Caco-2 (cell line): ENCODE results near the gene MRPL43. TPM values are rescaled to one million over a fixed set of nuclear protein-coding genes. Genes with fewer than 3 reads are reported as not detected.

Experiments used
- BruUV-seq: library from RNA; stranded (reverse); fragments of 400-500 nt; replicated peaks from 2 replicates; lab custom pipeline; 2021; lab: Mats Ljungman, UMichigan
- CTCF ChIA-PET: fragments of 300-600 bp; sonication (Branson Sonifier 250); formaldehyde crosslinking; loops from one replicate; lab custom pipeline; 2022; ENCODE audit warnings: antibody characterized with exemption; lab: Charles Lee
- POLR2A ChIA-PET: fragments of 300-600 bp; sonication (Branson Sonifier 250); formaldehyde crosslinking; loops from one replicate; lab custom pipeline; 2022; ENCODE audit warnings: antibody characterized with exemption; lab: Charles Lee
- DNase-seq, 2 experiments: peaks; one replicate each; pipeline versions ENCODE4 v3.0.0 to v3.0.0-alpha.2; 2020 to 2022
- H3K27me3 ChIP-seq: replicated peaks from 2 replicates; pipeline ENCODE4 v1.6.0; 2011; ENCODE audit warnings: low read length; ENCODE audit not compliant: control insufficient read depth, insufficient read depth
- H3K36me3 ChIP-seq: 2 replicates; pipeline ENCODE4 v1.5.1; 2011; ENCODE audit warnings: low read length; ENCODE audit not compliant: control insufficient read depth, insufficient read depth
- H3K4me1 ChIP-seq: fragments of 250-450 bp; sonication (Bioruptor Pico); 2 replicates; pipeline ENCODE4 v1.5.1; 2020; ENCODE audit warnings: mild to moderate bottlenecking
- H3K4me3 ChIP-seq: 2 replicates; pipeline ENCODE4 v1.5.1; 2011; ENCODE audit warnings: low read depth, mild to moderate bottlenecking, control low read depth, low read length
- H3K9me3 ChIP-seq: fragments of 250-450 bp; sonication (Bioruptor Pico); 2 replicates; pipeline ENCODE4 v1.5.1; 2020; ENCODE audit warnings: mild to moderate bottlenecking, moderate library complexity
- H3K27ac Mint-ChIP-seq: one replicate; pipeline ENCODE4 v1.8.0; 2022; ENCODE audit warnings: mixed read lengths; ENCODE audit not compliant: unreplicated experiment
- H3K27me3 Mint-ChIP-seq: one replicate; pipeline ENCODE4 v1.8.0; 2022; ENCODE audit warnings: mixed read lengths; ENCODE audit not compliant: insufficient read depth, unreplicated experiment
- H3K36me3 Mint-ChIP-seq: one replicate; pipeline ENCODE4 v1.8.0; 2022; ENCODE audit warnings: mild to moderate bottlenecking, mixed read lengths; ENCODE audit not compliant: insufficient read depth, unreplicated experiment
- H3K4me1 Mint-ChIP-seq: one replicate; pipeline ENCODE4 v1.8.0; 2022; ENCODE audit warnings: low read depth, mixed read lengths; ENCODE audit not compliant: unreplicated experiment
- H3K4me3 Mint-ChIP-seq: one replicate; pipeline ENCODE4 v1.8.0; 2022; ENCODE audit warnings: mild to moderate bottlenecking, moderate library complexity, mixed read lengths; ENCODE audit not compliant: unreplicated experiment
- H3K9me3 Mint-ChIP-seq: one replicate; pipeline ENCODE4 v1.8.0; 2022; ENCODE audit warnings: mixed read lengths; ENCODE audit not compliant: unreplicated experiment
- CTCF ChIP-seq, 2 experiments: fragments of 200-600 bp in 1 of 2; IDR thresholded peaks; 1 replicate in 1 of 2; 2 replicates in 1 of 2; pipeline versions ENCODE4 v1.5.1 to v1.8.0; 2011 to 2022; ENCODE audit warnings: antibody characterized with exemption in 1 of 2, control low read depth in 1 of 2, inconsistent platforms in 1 of 2, low read depth in 1 of 2, low read length in 1 of 2, mild to moderate bottlenecking in 1 of 2, moderate library complexity in 1 of 2; ENCODE audit not compliant: insufficient read depth in 1 of 2, severe bottlenecking in 1 of 2, unreplicated experiment in 1 of 2
- intact Hi-C: fragments of 100-400 bp; cut with micrococcal nuclease; formaldehyde crosslinking; loops from one replicate; pipeline ENCODE4 v1.10.0; 2022; ENCODE audit not compliant: unreplicated experiment
- total RNA-seq: library from RNA; stranded (reverse); gene quantifications from 2 replicates; pipeline ENCODE4 v1.2.3, GENCODE V29; 2022

The MRPL43 gene
- total RNA-seq, 1 experiment from 2014 or later = 82.1 TPM

GRCh38 chr10:101015582-101015973, 28.3 kb upstream of the MRPL43 start:
- Mint-ChIP-seq H3K27ac (no peak overlapping the region), H3K4me1 (peaks cover 20% of the 10 kb centered on the region), H3K36me3 (no peaks in the 10 kb centered on the region), H3K4me3 (no peak overlapping the region), H3K27me3 (no peaks in the 10 kb centered on the region), H3K9me3 (no peaks in the 10 kb centered on the region)
- H3K36me3 ChIP-seq = no peaks in the 10 kb centered on the region
- no peak overlapping the region for H3K4me3 ChIP-seq
- H3K4me1 ChIP-seq = peaks cover 11% of the 10 kb centered on the region; the same call in 1 of the 2 replicates
- BruUV-seq = no TSS peak
- no peaks in the 10 kb centered on the region for H3K9me3 ChIP-seq
- no peaks in the 10 kb centered on the region for H3K27me3 ChIP-seq
- TF ChIP-seq CTCF (IDR thresholded peaks at IDR 0.05; ENCODE audit: insufficient read depth in 1 of 2, low read depth in 1 of 2, low read length in 1 of 2, severe bottlenecking in 1 of 2, unreplicated experiment in 1 of 2) = no peak
- DNase-seq = no peak
- intact Hi-C loops = no loop called here
- ChIA-PET POLR2A (no interaction called here), CTCF (interaction anchor here (0.6 to 2.5 kb wide), 5 partner anchors 12 to 163 kb away, joined by 4 to 58 read pairs (median 7); partner anchors contain the start of genes LZTS2, PDZD7 and SFXN3)

DNA sequence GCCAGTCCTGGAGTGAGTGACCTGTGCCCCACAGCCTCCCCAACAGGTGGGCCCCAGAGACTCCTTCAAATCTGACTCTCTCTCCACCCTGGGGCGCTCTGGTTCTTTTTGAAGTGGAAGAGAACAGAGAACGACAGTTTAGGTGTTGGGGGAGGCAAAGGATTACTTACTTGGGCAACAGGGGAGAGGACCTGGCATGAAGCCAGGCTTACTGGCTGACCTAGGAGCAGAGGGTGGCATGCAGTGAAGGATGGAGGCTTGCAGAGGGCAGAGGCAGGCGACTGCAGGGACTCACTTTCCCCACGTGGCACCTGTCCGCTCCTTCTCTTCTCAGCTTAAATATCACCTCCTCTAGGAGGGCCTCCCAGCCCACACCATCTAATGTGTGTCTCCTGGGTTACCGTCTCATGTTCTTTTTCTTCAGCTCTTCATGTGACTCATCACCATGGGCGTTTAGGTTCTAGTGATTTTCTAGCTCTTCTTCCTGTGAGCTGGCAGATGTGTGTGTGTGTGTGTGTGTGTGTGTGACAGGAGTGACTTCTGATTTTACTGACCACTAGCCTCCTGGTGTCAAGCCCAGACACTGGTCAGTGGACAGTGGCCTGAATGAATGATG, 27.8 kb upstream of the MRPL43 start:
- no TSS peak for BruUV-seq
- Mint-ChIP-seq H3K27me3 (no peaks in the 10 kb centered on the region), H3K4me1 (peaks cover 20% of the 10 kb centered on the region), H3K9me3 (no peaks in the 10 kb centered on the region), H3K27ac (no peak overlapping the region), H3K4me3 (no peak overlapping the region), H3K36me3 (no peaks in the 10 kb centered on the region)
- TF ChIP-seq CTCF (IDR thresholded peaks at IDR 0.05; ENCODE audit: insufficient read depth in 1 of 2, low read depth in 1 of 2, low read length in 1 of 2, severe bottlenecking in 1 of 2, unreplicated experiment in 1 of 2) = no peak
- CTCF ChIA-PET = interaction anchor here (0.5 to 2.5 kb wide), 15 partner anchors 11 to 272 kb away, joined by 3 to 58 read pairs (median 5); partner anchors contain the start of genes LZTS2, PDZD7 and SFXN3
- Histone ChIP-seq H3K4me3 (no peak overlapping the region), H3K9me3 (no peaks in the 10 kb centered on the region), H3K4me1 (peaks cover 11% of the 10 kb centered on the region; the same call in 1 of the 2 replicates), H3K27me3 (no peaks in the 10 kb centered on the region), H3K36me3 (no peaks in the 10 kb centered on the region)
- intact Hi-C loops = loop anchor here (5.0 kb wide), 3 partner anchors 83 to 453 kb away; no protein-coding TSS in a partner anchor
- POLR2A ChIA-PET = interaction anchor here (0.6 to 0.7 kb wide), 2 partner anchors 16 to 43 kb away, joined by 3 to 5 read pairs; partner anchors contain the start of gene PDZD7
- DNase-seq = no peak

- H3K36me3 Mint-ChIP-seq = no peaks in the 10 kb centered on the region
- H3K27ac Mint-ChIP-seq = no peak overlapping the region
- H3K27me3 Mint-ChIP-seq = no peaks in the 10 kb centered on the region
- no peaks in the 10 kb centered on the region for H3K9me3 Mint-ChIP-seq
- BruUV-seq = no TSS peak
- Histone ChIP-seq H3K4me1 (peaks cover 11% of the 10 kb centered on the region; the same call in 1 of the 2 replicates), H3K27me3 (no peaks in the 10 kb centered on the region), H3K36me3 (no peaks in the 10 kb centered on the region), H3K4me3 (no peak overlapping the region), H3K9me3 (no peaks in the 10 kb centered on the region)
- ChIA-PET CTCF (interaction anchor here (0.5 to 2.5 kb wide), 16 partner anchors 10 to 271 kb away, joined by 3 to 58 read pairs (median 4); partner anchors contain the start of genes LZTS2, PDZD7, SEMA4G and SFXN3), POLR2A (interaction anchor here (0.6 to 0.7 kb wide), 2 partner anchors 16 to 44 kb away, joined by 3 to 5 read pairs; partner anchors contain the start of gene PDZD7)
- TF ChIP-seq CTCF (IDR thresholded peaks at IDR 0.05; ENCODE audit: insufficient read depth in 1 of 2, low read depth in 1 of 2, low read length in 1 of 2, severe bottlenecking in 1 of 2, unreplicated experiment in 1 of 2) = peak; percentile 82 to 96
- intact Hi-C loops = loop anchor here (5.0 kb wide), 3 partner anchors 82 to 452 kb away; no protein-coding TSS in a partner anchor
- H3K4me1 Mint-ChIP-seq = peaks cover 20% of the 10 kb centered on the region
- H3K4me3 Mint-ChIP-seq = no peak overlapping the region
- DNase-seq = peak; percentile 81 to 89
These were observed 27.1 kb upstream of the MRPL43 start for GRCh38 chr10:101014230-101014884.
